Adrenal gland (tissue), 12 donors: ENCODE data around the gene ZNF562. TPM values are rescaled to one million over a fixed set of nuclear protein-coding genes. Genes with fewer than 3 reads are reported as not detected.
"Not testable (repeated sequence)": the region's sequence is repeated elsewhere in the genome, so short reads cannot be mapped to it uniquely, and the experiment has no call there.

Source experiments
- DNase-seq, 7 donors: peaks; one replicate each; pipeline ENCODE4 v3.0.0-alpha.2; 2019 to 2020
- H3K27ac ChIP-seq, 5 donors: fragments of 200-600 bp; sonication (generic) in 4 of 5; 1 replicate in 3 of 5; 2 replicates in 2 of 5; pipeline versions ENCODE4 v1.5.1 to v1.8.0; 2016 to 2020; ENCODE audit warnings: mild to moderate bottlenecking in 1 of 5
- H3K27me3 ChIP-seq: fragments of 200-600 bp; 2 replicates; pipeline ENCODE4 v1.8.0; 2021
- H3K36me3 ChIP-seq, 2 donors: fragments of 200-600 bp; replicated peaks in 1 of 2; 1 replicate in 1 of 2; 2 replicates in 1 of 2; pipeline versions ENCODE4 v1.5.1 to v1.8.0; 2018 to 2022
- H3K4me1 ChIP-seq, 2 donors: fragments of 200-600 bp; replicated peaks in 1 of 2; 1 replicate in 1 of 2; 2 replicates in 1 of 2; pipeline versions ENCODE4 v1.5.1 to v1.8.0; 2018 to 2021
- H3K4me3 ChIP-seq, 4 donors: fragments of 200-600 bp; sonication (generic) in 3 of 4; one replicate each; pipeline ENCODE4 v1.5.1; 2016 to 2018
- H3K9me3 ChIP-seq, 3 donors: fragments of 200-600 bp; sonication (generic) in 1 of 3; replicated peaks in 1 of 3; 1 replicate in 2 of 3; 2 replicates in 1 of 3; pipeline versions ENCODE4 v1.5.1 to v1.8.0; 2016 to 2021
- POLR2A ChIP-seq, 2 donors: fragments of 450-650 bp; IDR thresholded peaks; one replicate each; pipeline ENCODE4 v1.6.1; 2017; ENCODE audit warnings: antibody characterized with exemption in 2 of 2, mild to moderate bottlenecking in 2 of 2, moderate library complexity in 1 of 2
- WGBS, 4 donors: extraction: QIAGEN DNeasy Blood & Tissue Kit in 2 of 4; methylation state at CpG; one replicate each; pipeline versions ENCODE4 v1.1.5 to v1.1.7; 2013 to 2017; 5-methylcytosine and 5-hydroxymethylcytosine counted together
- intact Hi-C, 2 donors: fragments of 100-400 bp; cut with DNase I; formaldehyde crosslinking; loops; one replicate each; pipeline versions ENCODE4 v1.14.1 to v1.15.0; 2022 to 2023
- polyA plus RNA-seq, 3 donors: library from polyadenylated mRNA; stranded (reverse); fragments of 200-250 nt in 2 of 3; fragments of 350-450 nt in 1 of 3; fragmentation: Illumina TruSeq in 1 of 3; extraction: RNeasy Lipid Tissue Mini Kit (QIAGEN cat#74804) in 1 of 3; gene quantifications; one replicate each; pipeline ENCODE4 v1.2.3, GENCODE V29; 2013 to 2014
- total RNA-seq, 9 donors: library from RNA; depleted of rRNA in 4 of 9; stranded (reverse); fragments of >200 nt in 4 of 9; fragments of 120-200 nt in 1 of 9; fragmentation: NEBNext Ultra II Directional in 1 of 9; extraction: Animal tissue kit (Norgen Biotek cat#: 25700) in 1 of 9; gene quantifications; one replicate each; pipeline versions ENCODE4 v1.1.0 to v1.2.4, GENCODE V29; 2013 to 2023
- TF ChIP-seq, protein P1 (sequence below), 6 experiments: fragments of 450-650 bp in 4 of 6; fragments of 200-600 bp in 2 of 6; sonication (generic) in 1 of 6; IDR thresholded peaks; 1 replicate in 5 of 6; 2 replicates in 1 of 6; pipeline versions ENCODE4 v1.5.1 to v1.8.0; 2016 to 2021; ENCODE audit warnings: antibody characterized with exemption in 6 of 6, mild to moderate bottlenecking in 2 of 6, moderate library complexity in 1 of 6
- donor health status: healthy with polysubstance abuse.
- donor health status: Bipolar disorder and iron deficiency.
- donor health status: DM: yes; HTN: yes; CAD: no.
- donor health status: DM: no; HTN: no; CAD: no.
- donor health status: DM: no; HTN: no; CAD: no.
- donor health status: DM: yes; HTN: yes; CAD: no.

ZNF562 gene
- total and polyA plus RNA-seq, 12 donors = 3.4 to 35.1 (median 23.2) TPM

DNA sequence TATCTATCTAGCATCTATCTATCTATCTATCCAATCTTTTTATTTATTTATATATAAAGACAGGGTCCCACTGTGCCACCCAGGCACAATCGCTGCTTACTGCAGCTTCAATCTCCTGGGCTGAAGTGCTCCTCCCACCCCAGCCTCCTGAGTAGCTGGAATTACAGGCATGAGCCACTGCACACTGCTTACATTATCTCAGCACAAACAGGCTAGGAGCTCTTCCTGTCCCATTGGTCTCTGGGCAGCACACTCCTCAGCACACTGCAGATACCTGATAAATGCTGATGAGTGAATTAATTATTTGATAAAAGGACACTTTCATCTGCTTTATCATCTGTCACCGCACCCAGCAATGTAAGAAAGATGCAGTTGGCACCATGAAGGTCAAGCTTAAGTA lies 16.1 kb downstream of the ZNF562 start:
- Histone ChIP-seq H3K36me3 (peaks cover 0 to 41% of the 10 kb centered on the region in 2 donors), H3K27me3 (no peaks in the 10 kb centered on the region), H3K4me3 (no peak overlapping the region), H3K27ac (no peak overlapping the region), H3K4me1 (no peaks in the 10 kb centered on the region), H3K9me3 (no peaks in the 10 kb centered on the region)
- intact Hi-C loops = loop anchor here in 1 of 2 donors (10.0 kb wide), 1 partner anchor 106 kb away; the partner anchor contains the start of gene ZNF846
- no peak for DNase-seq
- TF ChIP-seq POLR2A (IDR thresholded peaks at IDR 0.05) = no peak
- TF ChIP-seq, protein P1, sequence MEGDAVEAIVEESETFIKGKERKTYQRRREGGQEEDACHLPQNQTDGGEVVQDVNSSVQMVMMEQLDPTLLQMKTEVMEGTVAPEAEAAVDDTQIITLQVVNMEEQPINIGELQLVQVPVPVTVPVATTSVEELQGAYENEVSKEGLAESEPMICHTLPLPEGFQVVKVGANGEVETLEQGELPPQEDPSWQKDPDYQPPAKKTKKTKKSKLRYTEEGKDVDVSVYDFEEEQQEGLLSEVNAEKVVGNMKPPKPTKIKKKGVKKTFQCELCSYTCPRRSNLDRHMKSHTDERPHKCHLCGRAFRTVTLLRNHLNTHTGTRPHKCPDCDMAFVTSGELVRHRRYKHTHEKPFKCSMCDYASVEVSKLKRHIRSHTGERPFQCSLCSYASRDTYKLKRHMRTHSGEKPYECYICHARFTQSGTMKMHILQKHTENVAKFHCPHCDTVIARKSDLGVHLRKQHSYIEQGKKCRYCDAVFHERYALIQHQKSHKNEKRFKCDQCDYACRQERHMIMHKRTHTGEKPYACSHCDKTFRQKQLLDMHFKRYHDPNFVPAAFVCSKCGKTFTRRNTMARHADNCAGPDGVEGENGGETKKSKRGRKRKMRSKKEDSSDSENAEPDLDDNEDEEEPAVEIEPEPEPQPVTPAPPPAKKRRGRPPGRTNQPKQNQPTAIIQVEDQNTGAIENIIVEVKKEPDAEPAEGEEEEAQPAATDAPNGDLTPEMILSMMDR (IDR thresholded peaks at IDR 0.05) = no peak
- WGBS, 4 donors = 87 to 95% (median 94%) methylated on average over 2 of the region's 2 CpGs

DNA sequence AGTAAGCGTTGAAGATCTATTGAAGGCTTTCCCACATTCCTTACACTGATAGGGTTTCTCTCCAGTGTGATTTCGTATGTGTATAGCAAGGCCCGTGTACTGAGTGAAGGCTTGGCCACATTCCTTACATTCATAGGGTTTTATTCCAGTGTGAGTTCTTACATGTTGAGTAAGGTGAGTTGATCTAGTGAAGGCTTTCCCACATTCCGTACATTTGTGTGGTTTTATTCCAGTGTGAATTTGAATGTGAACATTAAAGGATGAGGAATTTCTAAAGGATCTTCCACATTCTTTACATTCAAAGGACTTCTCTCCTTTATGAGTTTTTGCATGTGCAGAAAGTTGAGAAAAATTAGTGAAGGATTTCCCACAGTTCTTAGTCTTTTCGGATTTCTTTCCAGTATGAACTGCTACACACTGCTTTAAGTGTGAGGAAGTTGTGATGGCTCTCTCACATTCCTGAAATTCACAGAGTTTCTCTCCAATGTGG lies 21.8 kb downstream of the ZNF562 start:
- H3K27ac ChIP-seq, DNase-seq, H3K4me3 ChIP-seq, H3K27me3 ChIP-seq, H3K4me1 ChIP-seq: not testable (repeated sequence)
- peaks cover 0 to 48% of the 10 kb centered on the region in 2 donors for H3K36me3 ChIP-seq
- intact Hi-C loops = loop anchor here in 1 of 2 donors (10.0 kb wide), 1 partner anchor 112 kb away; the partner anchor contains the start of gene ZNF846
- H3K9me3 ChIP-seq = peaks cover 0 to 11% (median 0%) of the 10 kb centered on the region in 3 donors
- 97 to 98% (median 97%) methylated on average over 5 of the region's 5 CpGs for WGBS, 4 donors

DNA sequence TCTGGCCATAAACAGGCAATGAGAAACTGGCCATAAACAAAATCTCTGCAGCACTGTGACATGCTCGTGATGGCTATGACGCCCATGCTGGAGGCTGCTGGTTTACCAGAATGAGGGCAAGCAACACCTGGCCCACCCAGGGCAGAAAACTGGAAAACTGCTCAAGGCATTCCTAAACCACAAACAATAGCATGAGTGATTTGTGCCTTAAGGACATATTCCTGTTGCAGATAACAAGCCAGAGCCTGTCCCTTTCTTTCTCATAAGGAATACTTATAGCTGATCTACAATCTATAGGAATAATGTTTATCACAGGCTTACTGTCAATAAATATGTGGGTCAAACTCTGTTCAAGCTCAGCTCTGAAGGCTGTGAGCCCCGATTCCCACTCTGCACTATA lies 23.4 kb downstream of the ZNF562 start:
- not testable (repeated sequence) for DNase-seq, H3K4me1 ChIP-seq, H3K27ac ChIP-seq, H3K27me3 ChIP-seq, H3K4me3 ChIP-seq
- intact Hi-C loops = loop anchor here in 1 of 2 donors (10.0 kb wide), 1 partner anchor 113 kb away; the partner anchor contains the start of gene ZNF846
- Histone ChIP-seq H3K9me3 (peaks cover 0 to 11% (median 0%) of the 10 kb centered on the region in 3 donors), H3K36me3 (peaks cover 0 to 46% of the 10 kb centered on the region in 2 donors)
- 93 to 97% (median 97%) methylated on average over 3 of the region's 3 CpGs for WGBS, 4 donors

DNA sequence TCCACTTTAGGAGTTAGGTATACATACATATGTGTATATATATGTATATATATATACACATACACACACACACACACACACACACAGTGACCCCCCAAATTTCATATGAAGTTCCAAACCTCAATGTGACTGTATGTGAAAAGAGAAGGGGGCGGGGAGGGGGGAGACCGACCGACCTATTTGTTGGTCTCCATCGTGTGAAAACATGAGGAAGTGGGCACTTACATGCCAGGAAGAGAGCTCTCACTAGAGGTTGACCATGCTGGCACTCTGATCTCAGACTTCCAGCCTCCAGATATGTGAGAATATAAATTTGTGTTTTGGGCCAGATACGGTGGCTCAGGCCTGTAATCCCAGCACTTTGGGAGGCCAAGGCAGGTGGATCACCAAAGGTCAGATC lies 24.6 kb downstream of the ZNF562 start:
- H3K27me3 ChIP-seq = no peaks in the 10 kb centered on the region
- intact Hi-C loops = loop anchor here in 1 of 2 donors (10.0 kb wide), 1 partner anchor 114 kb away; the partner anchor contains the start of gene ZNF846
- no peak overlapping the region for H3K27ac ChIP-seq
- DNase-seq = no peak
- peaks cover 0 to 11% (median 0%) of the 10 kb centered on the region in 3 donors for H3K9me3 ChIP-seq
- no peaks in the 10 kb centered on the region for H3K4me1 ChIP-seq
- no peak for TF ChIP-seq POLR2A (IDR thresholded peaks at IDR 0.05)
- TF ChIP-seq, protein P1 (IDR thresholded peaks at IDR 0.05) = no peak
- H3K4me3 ChIP-seq = no peak overlapping the region
- peaks cover 0 to 35% of the 10 kb centered on the region in 2 donors for H3K36me3 ChIP-seq
- WGBS, 4 donors = 87 to 96% (median 92%) methylated on average over 5 of the region's 5 CpGs

DNA sequence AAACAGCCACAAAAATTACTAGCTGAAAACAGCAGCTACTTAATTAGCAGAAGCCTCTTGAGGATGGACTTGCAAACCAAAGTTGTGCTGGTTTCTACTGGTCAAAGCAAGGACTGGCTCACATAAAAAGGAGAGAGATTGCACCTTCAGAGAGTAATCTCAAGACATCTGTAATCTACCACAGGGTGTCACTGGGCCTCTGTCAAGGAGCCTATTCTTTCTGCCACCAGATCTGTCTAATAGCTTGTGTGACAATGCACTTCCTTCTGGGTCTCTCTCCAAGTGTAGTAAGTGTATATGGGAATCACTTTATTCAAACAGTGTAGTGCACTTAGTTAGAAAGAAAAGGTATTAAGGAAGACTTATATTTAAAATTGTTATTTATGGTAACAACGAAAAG lies 29.4 kb downstream of the ZNF562 start:
- Histone ChIP-seq H3K4me3 (no peak overlapping the region), H3K36me3 (peaks cover 0 to 11% of the 10 kb centered on the region in 2 donors), H3K9me3 (no peaks in the 10 kb centered on the region), H3K4me1 (no peaks in the 10 kb centered on the region), H3K27me3 (no peaks in the 10 kb centered on the region), H3K27ac (no peak overlapping the region)
- WGBS, 4 donors = 86 to 96% (median 94%) methylated on average over 1 of the region's 1 CpG
- no peak for DNase-seq
- TF ChIP-seq POLR2A (IDR thresholded peaks at IDR 0.05) = no peak
- TF ChIP-seq, protein P1 (IDR thresholded peaks at IDR 0.05) = no peak
- intact Hi-C loops = no loop called here
